GM10248 (cell line): ENCODE measurements around the gene COX7A2L.
"Not testable (repeated sequence)": the region's sequence is repeated elsewhere in the genome, so short reads cannot be mapped to it uniquely, and the experiment has no call there.

Experiments used
- CTCF ChIA-PET: fragments of 300-600 bp; sonication (Branson Sonifier 250); formaldehyde crosslinking; extraction: SDS; loops from one replicate; lab custom pipeline; 2021; ENCODE audit warnings: antibody characterized with exemption; lab: Yijun Ruan, JAX
- POLR2A ChIA-PET: fragments of 350-650 bp; sonication (Branson Sonifier 250); formaldehyde crosslinking; extraction: SDS; loops from one replicate; lab custom pipeline; 2020; ENCODE audit warnings: antibody characterized with exemption; lab: Yijun Ruan, JAX
- DNase-seq: peaks from one replicate; pipeline ENCODE4 v3.0.0; 2012; ENCODE audit errors: extremely low spot score
- CTCF ChIP-seq: IDR thresholded peaks from 2 replicates; pipeline ENCODE4 v1.5.1; 2012; ENCODE audit warnings: mild to moderate bottlenecking, low read depth; ENCODE audit errors: extremely low read depth, missing control alignments, control extremely low read depth

Gene COX7A2L

GRCh38 chr2:42337356-42337820 is 23.6 kb downstream of the COX7A2L start:
- ChIA-PET POLR2A (no interaction called here), CTCF (no interaction called here)
- DNase-seq: no peak
- TF ChIP-seq CTCF: no peak

GRCh38 chr2:42336361-42336965 is 24.6 kb downstream of the COX7A2L start:
- POLR2A ChIA-PET: no interaction called here
- CTCF ChIA-PET: no interaction called here
- no peak for DNase-seq

GRCh38 chr2:42335514-42336104 is 25.4 kb downstream of the COX7A2L start:
- POLR2A ChIA-PET: no interaction called here
- no peak for TF ChIP-seq CTCF
- DNase-seq: no peak
- CTCF ChIA-PET: no interaction called here

More at GRCh38 chr2:42336361-42336965, 24.6 kb downstream of the COX7A2L start:
- TF ChIP-seq CTCF: no peak

- DNase-seq, CTCF ChIA-PET, POLR2A ChIA-PET: not testable (repeated sequence)
These were observed 26.2 kb downstream of the COX7A2L start for GRCh38 chr2:42334865-42335264.

GRCh38 chr2:42334220-42334619 is 26.8 kb downstream of the COX7A2L start:
- DNase-seq: no peak
- no peak for TF ChIP-seq CTCF
- ChIA-PET CTCF (interaction anchor here (1.6 to 1.9 kb wide), 2 partner anchors 9 to 96 kb away, joined by 3 to 6 read pairs; no protein-coding TSS in a partner anchor), POLR2A (no interaction called here)

GRCh38 chr2:42333579-42333978 is 27.4 kb downstream of the COX7A2L start:
- ChIA-PET POLR2A (no interaction called here), CTCF (interaction anchor here (1.1 to 1.9 kb wide), 3 partner anchors 10 to 237 kb away, joined by 3 to 6 read pairs (median 3); no protein-coding TSS in a partner anchor)
- no peak for TF ChIP-seq CTCF
- no peak for DNase-seq

GRCh38 chr2:42332575-42332974 is 28.4 kb downstream of the COX7A2L start:
- POLR2A ChIA-PET: no interaction called here
- CTCF ChIA-PET: interaction anchor here (1.1 kb wide), 1 partner anchor 236 kb away, joined by 3 read pairs; no protein-coding TSS in a partner anchor
- TF ChIP-seq CTCF: no peak
- no peak for DNase-seq
